Cardiac fibroblast (primary cell): ENCODE measurements around the gene CAV2.

Source experiments
- DNase-seq, 2 donors: peaks; one replicate each; pipeline versions ENCODE4 v3.0.0 to v3.0.0-alpha.2; 2010; ENCODE audit warnings: low read depth in 2 of 2
- H3K4me3 ChIP-seq, 2 donors: replicated peaks in 1 of 2; 1 replicate in 1 of 2; 2 replicates in 1 of 2; pipeline ENCODE4 v1.5.1; 2011; ENCODE audit warnings: low read depth in 2 of 2, low read length in 2 of 2, mild to moderate bottlenecking in 2 of 2, moderate library complexity in 1 of 2
- CTCF ChIP-seq: IDR thresholded peaks from one replicate; pipeline ENCODE4 v1.5.1; 2011; ENCODE audit warnings: low read depth, mild to moderate bottlenecking, low read length, inconsistent platforms

Gene CAV2

GRCh38 chr7:116501425-116502167, 2.1 kb downstream of the CAV2 start:
- no peak for TF ChIP-seq CTCF
- peak overlapping the region; percentile 4 to 79 for H3K4me3 ChIP-seq
- DNase-seq: peak; percentile 31 to 41

- TF ChIP-seq CTCF: no peak
- H3K4me3 ChIP-seq: no peak overlapping the region
- no peak for DNase-seq
Measured at GRCh38 chr7:116502201-116503096, 2.9 kb downstream of the CAV2 start.

GRCh38 chr7:116503835-116504234, 4.3 kb downstream of the CAV2 start:
- no peak for TF ChIP-seq CTCF
- no peak for DNase-seq
- no peak overlapping the region for H3K4me3 ChIP-seq

- DNase-seq: no peak
Measured at GRCh38 chr7:116505278-116505677, 5.7 kb downstream of the CAV2 start.

GRCh38 chr7:116505823-116506222, 6.3 kb downstream of the CAV2 start:
- no peak for TF ChIP-seq CTCF
- no peak overlapping the region for H3K4me3 ChIP-seq
- DNase-seq: no peak

More at GRCh38 chr7:116505278-116505677, 5.7 kb downstream of the CAV2 start:
- no peak for TF ChIP-seq CTCF
- H3K4me3 ChIP-seq: no peak overlapping the region

- no peak for TF ChIP-seq CTCF
- no peak for DNase-seq
- no peak overlapping the region for H3K4me3 ChIP-seq
Measured at GRCh38 chr7:116509982-116510579, 10.5 kb downstream of the CAV2 start.
